Measurements from ENCODE around the gene IL17RB. TPM values are rescaled to one million over a fixed set of nuclear protein-coding genes. Genes with fewer than 3 reads are reported as not detected.
A peak's percentile ranks its signal among the peaks of the same experiment; 100 is the strongest.

The IL17RB gene
- total RNA-seq, 4 donors from 2014 or later: 0.71 to 2.5 (median 1.6) TPM

DNA sequence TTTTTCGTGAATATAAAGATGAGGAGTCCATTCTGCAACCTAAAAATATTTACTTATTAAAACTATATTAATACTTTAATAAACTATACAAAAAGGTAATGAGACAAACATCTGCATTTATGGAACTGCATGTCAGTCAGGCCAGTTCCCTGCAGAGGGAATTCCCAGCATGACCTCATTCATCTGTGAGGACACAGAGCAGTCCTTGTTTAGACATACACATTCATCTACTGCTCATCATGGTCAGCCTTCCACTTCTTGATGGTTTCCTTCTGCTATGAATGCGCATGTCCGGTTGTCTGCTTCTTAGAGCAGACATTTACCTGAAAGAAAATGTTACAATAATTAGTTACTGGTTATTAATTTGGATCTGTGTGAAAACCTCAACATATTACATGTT, 38.9 kb downstream of the IL17RB start:
- Histone ChIP-seq H3K27ac (no peak overlapping the region), H3K4me3 (replicated peaks in 1 of 3) (no peak overlapping the region), H3K9me3 (no peaks in the 10 kb centered on the region), H3K27me3 (no peaks in the 10 kb centered on the region), H3K4me1 (peaks cover 20 to 27% of the 10 kb centered on the region in 2 donors), H3K36me3 (peaks cover 12 to 25% of the 10 kb centered on the region in 2 donors)
- 94 to 95% methylated on average over 3 of the region's 3 CpGs for WGBS, 2 donors
- TF ChIP-seq POLR2A (IDR thresholded peaks at IDR 0.05): no peak
- TF ChIP-seq, protein P1, sequence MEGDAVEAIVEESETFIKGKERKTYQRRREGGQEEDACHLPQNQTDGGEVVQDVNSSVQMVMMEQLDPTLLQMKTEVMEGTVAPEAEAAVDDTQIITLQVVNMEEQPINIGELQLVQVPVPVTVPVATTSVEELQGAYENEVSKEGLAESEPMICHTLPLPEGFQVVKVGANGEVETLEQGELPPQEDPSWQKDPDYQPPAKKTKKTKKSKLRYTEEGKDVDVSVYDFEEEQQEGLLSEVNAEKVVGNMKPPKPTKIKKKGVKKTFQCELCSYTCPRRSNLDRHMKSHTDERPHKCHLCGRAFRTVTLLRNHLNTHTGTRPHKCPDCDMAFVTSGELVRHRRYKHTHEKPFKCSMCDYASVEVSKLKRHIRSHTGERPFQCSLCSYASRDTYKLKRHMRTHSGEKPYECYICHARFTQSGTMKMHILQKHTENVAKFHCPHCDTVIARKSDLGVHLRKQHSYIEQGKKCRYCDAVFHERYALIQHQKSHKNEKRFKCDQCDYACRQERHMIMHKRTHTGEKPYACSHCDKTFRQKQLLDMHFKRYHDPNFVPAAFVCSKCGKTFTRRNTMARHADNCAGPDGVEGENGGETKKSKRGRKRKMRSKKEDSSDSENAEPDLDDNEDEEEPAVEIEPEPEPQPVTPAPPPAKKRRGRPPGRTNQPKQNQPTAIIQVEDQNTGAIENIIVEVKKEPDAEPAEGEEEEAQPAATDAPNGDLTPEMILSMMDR (IDR thresholded peaks at IDR 0.05): no peak
- no peak for DNase-seq
- intact Hi-C loops (cut with DNase I): no loop called here

DNA sequence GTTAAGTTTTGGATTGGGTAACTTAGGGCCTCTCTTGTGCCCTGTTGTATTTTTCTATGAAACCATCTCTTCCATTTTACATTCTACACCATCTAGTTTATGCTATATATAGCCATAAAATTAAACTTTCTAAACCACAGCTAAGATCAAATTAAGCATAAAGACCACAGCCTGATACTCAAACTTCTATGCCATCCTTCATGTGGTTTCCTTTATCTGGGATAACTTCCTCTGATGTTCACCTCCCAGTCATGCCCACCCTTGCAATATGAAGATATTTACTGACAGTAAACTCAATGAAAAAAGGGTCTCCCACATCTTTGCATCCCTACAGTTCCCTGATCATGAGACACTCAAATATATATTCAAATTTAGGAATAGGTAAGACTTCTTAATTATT, 41.1 kb downstream of the IL17RB start:
- Histone ChIP-seq H3K27me3 (no peaks in the 10 kb centered on the region), H3K9me3 (no peaks in the 10 kb centered on the region), H3K4me1 (peaks cover 19 to 30% of the 10 kb centered on the region in 2 donors), H3K27ac (no peak overlapping the region), H3K36me3 (peaks cover 12 to 25% of the 10 kb centered on the region in 2 donors), H3K4me3 (replicated peaks in 1 of 3) (no peak overlapping the region)
- no peak for TF ChIP-seq POLR2A (IDR thresholded peaks at IDR 0.05)
- TF ChIP-seq, protein P1 (IDR thresholded peaks at IDR 0.05): no peak
- no peak for DNase-seq
- intact Hi-C loops (cut with DNase I): no loop called here

DNA sequence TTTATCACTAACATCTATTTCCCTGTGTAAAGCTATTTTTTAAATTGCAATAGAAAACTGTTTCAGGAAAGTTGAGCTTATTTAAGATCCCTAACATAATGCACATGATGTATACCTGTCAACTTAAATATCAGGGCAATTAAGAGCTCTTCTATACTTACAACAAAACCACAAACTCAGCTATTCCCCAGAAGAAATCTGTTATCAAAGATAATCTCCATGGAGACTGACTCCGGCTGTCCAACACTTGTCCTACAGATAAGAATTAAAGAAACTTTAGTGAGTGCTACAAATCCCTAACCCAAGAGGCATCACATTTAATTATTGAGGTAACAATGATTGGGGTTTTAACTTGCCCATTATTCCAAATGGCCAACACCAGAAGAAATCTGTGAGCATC, 41.9 kb downstream of the IL17RB start:
- intact Hi-C loops (cut with DNase I): no loop called here
- DNase-seq: no peak

DNA sequence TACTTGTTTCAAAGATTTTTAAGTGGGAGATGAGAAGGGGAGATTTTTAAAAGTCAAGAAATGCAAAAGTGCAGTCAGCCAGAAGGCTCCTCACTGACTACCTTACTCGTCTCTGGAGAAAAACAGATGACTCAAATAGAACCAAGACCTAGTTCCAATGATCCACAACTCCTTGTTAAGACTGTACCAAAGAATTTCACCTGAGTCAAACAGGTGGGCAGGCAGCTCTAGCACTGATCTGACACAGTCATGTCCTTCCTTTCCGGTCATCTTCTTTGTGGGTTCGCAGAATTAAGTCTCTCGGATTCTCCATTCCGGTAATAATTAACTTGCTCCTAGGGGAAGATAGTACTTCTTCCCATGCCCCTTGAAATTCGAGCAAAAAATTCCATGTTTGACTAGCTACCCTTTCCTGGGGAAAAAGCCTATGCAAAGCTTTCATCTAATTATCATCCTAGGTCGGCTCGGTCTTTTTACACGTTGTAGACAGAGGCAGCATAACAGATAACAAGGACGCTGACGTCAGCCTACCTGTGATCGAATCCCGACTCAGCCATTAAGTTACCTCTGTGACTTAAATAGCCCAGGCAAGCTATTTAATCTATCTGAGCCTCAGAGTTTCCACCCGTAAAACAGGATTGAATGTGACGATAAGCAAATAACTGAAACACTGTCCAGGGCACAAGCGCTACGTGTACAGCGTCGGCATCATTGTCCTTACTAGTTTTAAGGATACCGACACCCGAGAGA, 44.5 kb downstream of the IL17RB start:
- 3% methylated on average over 21 of the region's 21 CpGs for WGBS, 2 donors
- Histone ChIP-seq H3K4me3 (replicated peaks in 1 of 3) (peak overlapping the region; percentile 38 to 85 (median 85)), H3K36me3 (peaks cover 3 to 5% of the 10 kb centered on the region in 2 donors), H3K4me1 (peaks cover 21 to 33% of the 10 kb centered on the region in 2 donors), H3K27ac (peak overlapping the region; percentile 61 to 93 (median 91)), H3K27me3 (no peaks in the 10 kb centered on the region), H3K9me3 (no peaks in the 10 kb centered on the region)
- intact Hi-C loops (cut with DNase I): no loop called here
- peak in 1 of 2 donors; percentile 23 for DNase-seq
- TF ChIP-seq, protein P1 (IDR thresholded peaks at IDR 0.05): no peak

More for the DNA sequence above, 41.9 kb downstream of the IL17RB start:
- no peak overlapping the region for H3K4me3 ChIP-seq (replicated peaks in 1 of 3)
- H3K27ac ChIP-seq: no peak overlapping the region
- H3K4me1 ChIP-seq: peaks cover 21 to 33% of the 10 kb centered on the region in 2 donors
- H3K36me3 ChIP-seq: peaks cover 12 to 25% of the 10 kb centered on the region in 2 donors
- H3K27me3 ChIP-seq: no peaks in the 10 kb centered on the region
- 96% methylated on average over 1 of the region's 1 CpG for WGBS, 2 donors
- no peaks in the 10 kb centered on the region for H3K9me3 ChIP-seq
- TF ChIP-seq, protein P1 (IDR thresholded peaks at IDR 0.05): no peak
- no peak for TF ChIP-seq POLR2A (IDR thresholded peaks at IDR 0.05)

DNA sequence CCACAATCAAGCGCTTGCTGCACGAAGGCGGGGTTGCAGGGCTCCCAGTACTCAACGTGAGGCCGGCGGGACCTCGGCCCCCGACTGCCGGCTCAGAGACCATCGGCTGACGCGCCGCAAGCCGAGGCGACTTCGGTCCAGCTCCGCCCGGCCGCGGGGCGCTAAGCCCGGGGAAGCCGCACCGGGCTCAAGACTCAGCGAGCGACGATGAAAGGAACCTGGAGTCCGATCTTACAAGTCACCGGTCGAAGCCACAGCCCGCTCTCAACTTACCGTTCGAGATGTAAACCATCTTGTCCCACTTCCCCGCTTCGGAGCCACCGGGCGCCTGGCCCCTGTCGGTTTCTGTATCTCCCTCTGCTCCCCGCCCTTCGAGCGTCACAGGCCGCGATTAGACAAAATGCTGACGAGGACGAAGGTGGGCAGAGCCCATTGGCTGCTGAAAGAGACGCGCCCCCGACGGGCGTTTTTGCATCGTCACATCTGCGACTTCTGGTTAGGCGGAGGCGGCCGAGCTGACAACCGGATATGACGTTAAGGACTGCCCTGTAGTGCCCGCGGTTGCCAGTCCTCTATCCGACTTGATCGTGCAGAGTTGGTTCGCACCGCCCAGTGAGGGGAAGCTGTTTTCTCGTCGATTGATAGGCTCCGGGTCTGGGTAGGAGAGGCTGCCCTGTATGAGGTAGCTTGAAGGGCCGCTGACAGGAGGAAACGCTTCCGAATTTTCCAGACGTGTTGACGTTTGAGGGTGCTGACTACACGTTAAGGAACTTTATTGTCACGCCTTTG, 45.3 kb downstream of the IL17RB start, which contains the start of gene SELENOK:
Gene SELENOK, minus strand, starts transcription at position 363 of the 789 bp plus-strand sequence.
- intact Hi-C loops (cut with DNase I): no loop called here
- H3K36me3 ChIP-seq: peaks cover 0 to 2% of the 10 kb centered on the region in 2 donors
- 1 to 2% methylated on average over 6 to 24 of the region's 73 CpGs for WGBS, 2 donors
- peak; percentile 100 for DNase-seq
- H3K27me3 ChIP-seq: no peaks in the 10 kb centered on the region
- H3K4me3 ChIP-seq (replicated peaks in 1 of 3): peak within 1 kb of the TSS; percentile 38 to 85 (median 85)
- H3K4me1 ChIP-seq: peaks cover 21 to 33% of the 10 kb centered on the region in 2 donors
- TF ChIP-seq, protein P1 (IDR thresholded peaks at IDR 0.05): no peak
- peak; percentile 70 to 97 for TF ChIP-seq POLR2A (IDR thresholded peaks at IDR 0.05)
- peak within 1 kb of the TSS; percentile 91 to 93 (median 91) for H3K27ac ChIP-seq
- H3K9me3 ChIP-seq: no peaks in the 10 kb centered on the region
